GM12864 (cell line): ENCODE measurements around the gene PTGR2.
A peak's percentile ranks its signal among the peaks of the same experiment; 100 is the strongest.

ENCODE experiments used
- DNase-seq: peaks from one replicate; pipeline ENCODE4 v3.0.0-alpha.2; 2011; ENCODE audit warnings: low read depth
- H3K4me3 ChIP-seq: 2 replicates; pipeline ENCODE4 v1.5.1; 2011; ENCODE audit warnings: mild to moderate bottlenecking, low read depth, low read length, control low read depth
- TF ChIP-seq, protein P1 (sequence below): IDR thresholded peaks from 2 replicates; pipeline ENCODE4 v1.5.1; 2011; ENCODE audit warnings: low read depth, mild to moderate bottlenecking, moderate library complexity, low read length, control low read depth, inconsistent platforms; ENCODE audit errors: missing control alignments

PTGR2 gene

DNA sequence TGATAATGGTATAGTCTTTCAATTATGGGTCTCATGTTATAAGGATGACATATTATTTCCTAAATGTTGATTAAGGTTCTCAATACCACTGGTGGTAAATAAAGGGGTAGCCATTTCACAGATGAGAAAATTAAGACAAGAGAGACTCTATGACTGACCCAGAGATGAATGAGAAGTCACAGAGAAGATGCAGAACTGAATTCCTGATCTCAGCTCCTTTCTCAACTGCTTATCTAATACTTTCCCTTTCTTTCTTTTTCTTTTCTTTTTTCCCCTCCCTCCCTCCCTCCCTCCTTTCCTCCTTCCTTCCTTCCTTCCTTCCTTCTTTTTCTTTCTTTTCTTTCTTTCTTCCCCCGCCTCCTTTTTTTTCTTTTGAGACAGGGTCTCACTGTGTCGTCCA, 8.3 kb upstream of the PTGR2 start:
- no peak overlapping the region for H3K4me3 ChIP-seq
- TF ChIP-seq, protein P1, sequence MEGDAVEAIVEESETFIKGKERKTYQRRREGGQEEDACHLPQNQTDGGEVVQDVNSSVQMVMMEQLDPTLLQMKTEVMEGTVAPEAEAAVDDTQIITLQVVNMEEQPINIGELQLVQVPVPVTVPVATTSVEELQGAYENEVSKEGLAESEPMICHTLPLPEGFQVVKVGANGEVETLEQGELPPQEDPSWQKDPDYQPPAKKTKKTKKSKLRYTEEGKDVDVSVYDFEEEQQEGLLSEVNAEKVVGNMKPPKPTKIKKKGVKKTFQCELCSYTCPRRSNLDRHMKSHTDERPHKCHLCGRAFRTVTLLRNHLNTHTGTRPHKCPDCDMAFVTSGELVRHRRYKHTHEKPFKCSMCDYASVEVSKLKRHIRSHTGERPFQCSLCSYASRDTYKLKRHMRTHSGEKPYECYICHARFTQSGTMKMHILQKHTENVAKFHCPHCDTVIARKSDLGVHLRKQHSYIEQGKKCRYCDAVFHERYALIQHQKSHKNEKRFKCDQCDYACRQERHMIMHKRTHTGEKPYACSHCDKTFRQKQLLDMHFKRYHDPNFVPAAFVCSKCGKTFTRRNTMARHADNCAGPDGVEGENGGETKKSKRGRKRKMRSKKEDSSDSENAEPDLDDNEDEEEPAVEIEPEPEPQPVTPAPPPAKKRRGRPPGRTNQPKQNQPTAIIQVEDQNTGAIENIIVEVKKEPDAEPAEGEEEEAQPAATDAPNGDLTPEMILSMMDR = no peak
- DNase-seq = no peak

DNA sequence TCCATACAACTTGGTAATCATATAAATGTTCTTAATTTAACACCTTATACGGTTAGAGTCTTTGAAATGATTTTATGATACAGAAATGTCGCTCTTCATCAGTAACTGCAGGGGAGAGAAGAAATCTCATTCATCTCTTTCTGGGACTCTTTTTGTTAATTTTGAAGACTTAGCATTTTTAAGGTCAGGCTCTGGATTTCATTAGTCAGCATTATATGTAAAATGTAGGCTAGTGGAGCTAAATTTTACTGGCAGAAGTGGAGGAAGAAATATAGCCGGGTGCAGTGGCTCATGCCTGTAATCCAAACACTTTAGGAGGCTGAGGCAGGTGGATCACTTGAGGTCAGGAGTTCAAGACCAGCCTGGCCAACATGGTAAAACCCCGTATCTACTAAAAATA, 4.7 kb upstream of the PTGR2 start:
- DNase-seq = no peak
- TF ChIP-seq, protein P1 = no peak
- H3K4me3 ChIP-seq = no peak overlapping the region

DNA sequence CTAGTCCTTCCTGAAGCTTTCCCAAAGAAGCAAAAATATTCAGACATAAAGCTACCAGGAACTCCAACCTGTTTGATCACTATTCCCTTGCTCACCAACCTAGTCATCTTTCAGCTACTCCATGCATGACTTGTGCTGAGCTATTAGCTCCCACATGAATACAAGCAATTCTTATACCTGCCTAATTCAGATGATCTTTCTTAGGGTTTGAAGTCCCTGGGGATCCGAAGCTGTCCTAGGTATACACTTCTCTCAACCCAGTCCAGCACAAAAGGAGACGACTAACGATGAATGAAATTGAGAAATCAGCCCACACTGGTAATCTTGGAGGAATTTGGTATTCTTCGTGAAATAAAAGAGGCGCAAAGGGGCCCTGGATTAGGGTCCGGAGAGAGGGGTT, 631 bp upstream of the PTGR2 start:
- DNase-seq = no peak
- TF ChIP-seq, protein P1 = no peak
- H3K4me3 ChIP-seq = peak overlapping the region; percentile 85

DNA sequence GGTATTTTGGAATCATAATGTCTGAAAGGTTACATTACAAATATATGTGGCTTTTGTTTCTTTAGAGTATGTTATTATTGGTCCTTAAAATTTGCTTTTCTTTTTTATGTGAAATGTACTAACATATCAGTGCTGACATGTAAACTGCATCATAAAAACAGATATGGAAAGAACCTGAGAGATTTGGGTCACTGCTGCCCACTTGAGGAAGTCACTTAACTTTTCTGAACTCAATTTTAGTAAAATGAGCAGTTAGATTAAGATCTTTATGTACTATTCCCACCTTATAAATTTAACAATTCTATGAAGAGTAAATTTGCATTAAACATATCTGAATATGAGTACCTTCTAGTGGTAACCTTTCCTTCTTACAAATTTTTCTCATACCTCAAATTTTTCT, 7.5 kb downstream of the PTGR2 start:
- DNase-seq = no peak
- no peak overlapping the region for H3K4me3 ChIP-seq
- TF ChIP-seq, protein P1 = no peak

DNA sequence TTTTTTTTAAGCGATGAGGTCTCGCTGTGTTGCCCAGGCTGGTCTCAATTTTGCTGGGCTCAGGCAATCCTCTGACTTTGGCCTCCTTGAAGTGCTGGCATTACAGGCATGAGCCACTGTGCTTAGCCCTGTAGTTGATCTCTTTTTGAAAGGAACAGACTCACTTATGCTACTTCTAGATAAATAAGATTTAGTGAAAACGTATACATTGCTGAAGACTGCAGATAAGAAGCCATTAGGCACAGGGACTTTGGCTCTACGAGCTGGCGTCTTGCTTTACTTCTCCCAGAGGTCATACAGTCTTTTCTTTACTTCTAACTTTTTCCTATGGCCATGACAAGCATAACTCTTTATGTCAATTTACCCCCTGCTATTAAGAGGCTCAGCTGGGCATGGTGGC, 9.4 kb downstream of the PTGR2 start:
- no peak overlapping the region for H3K4me3 ChIP-seq
- no peak for DNase-seq

DNA sequence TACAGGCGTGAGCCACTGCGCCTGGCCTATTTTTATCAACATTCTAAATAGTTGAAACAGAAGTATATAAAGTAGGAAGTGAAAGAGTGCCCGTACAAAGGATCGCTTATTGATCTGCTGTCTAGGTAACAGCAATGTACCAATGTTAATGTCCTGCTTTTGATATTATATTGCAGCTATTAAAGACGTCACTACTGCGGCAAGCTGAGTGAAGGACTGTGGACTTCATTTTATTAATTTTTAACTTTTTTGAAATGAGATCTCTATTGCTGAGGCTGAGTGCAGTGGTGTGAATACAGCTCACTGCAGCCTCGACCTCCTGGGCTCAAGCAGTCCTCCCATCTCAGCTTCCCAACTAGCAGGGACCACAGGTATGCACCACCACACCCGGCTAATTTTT, 10.8 kb downstream of the PTGR2 start:
- no peak overlapping the region for H3K4me3 ChIP-seq
- TF ChIP-seq, protein P1 = no peak
- no peak for DNase-seq

More for the DNA sequence above, 9.4 kb downstream of the PTGR2 start:
- TF ChIP-seq, protein P1 = no peak

DNA sequence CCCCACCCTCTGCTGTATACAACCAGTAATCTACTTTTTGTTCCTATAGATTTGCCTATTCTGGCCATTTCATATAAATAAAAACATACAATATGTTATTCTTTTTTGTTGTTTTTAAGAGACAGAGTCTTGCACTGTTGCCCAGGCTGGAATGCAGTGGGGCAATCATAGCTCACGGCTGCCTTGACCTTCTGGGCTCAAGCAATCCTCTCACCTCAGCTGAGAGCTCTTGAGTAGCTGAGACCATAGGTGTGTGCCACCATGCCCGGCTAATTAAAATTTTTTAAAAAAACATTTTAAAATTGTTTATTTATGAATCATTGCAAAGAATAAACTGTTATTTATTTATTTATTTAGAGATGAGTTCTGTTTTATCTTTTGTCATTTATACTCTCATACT, 11.6 kb downstream of the PTGR2 start:
- TF ChIP-seq, protein P1 = no peak
- no peak overlapping the region for H3K4me3 ChIP-seq
- no peak for DNase-seq
